ENCODE results near the gene FZR1.

FZR1 gene

DNA sequence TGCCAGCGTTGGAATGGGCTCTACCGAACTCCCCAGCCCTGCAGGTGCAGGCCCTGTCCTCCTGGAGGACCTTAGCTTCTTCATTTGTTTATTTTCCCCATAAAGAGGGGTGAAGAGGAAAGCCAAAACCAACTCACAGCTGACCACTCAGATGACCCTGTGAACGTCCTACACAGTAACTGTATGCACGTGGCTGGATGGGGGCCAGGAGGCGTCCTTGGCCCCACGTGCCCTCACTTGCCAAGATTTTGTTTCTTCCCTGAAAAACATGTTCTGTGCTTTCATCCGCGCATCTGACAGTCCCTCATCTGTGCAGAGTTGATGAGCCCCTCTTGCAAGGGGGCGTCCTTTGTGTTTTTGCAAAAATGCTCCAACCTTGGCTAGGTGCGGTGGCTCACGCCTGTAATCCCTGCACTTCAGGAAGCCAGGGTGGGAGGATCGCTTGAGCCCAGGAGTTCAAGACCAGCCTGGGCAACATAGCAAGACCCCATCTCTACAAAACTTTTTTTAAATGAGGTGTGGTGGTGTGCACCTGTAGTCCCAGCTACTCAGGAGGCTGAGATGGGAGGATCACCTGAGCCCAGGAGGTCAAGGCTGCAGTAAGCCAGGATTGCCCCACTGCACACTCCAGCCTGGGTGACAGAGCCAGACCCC lies 27.6 kb downstream of the FZR1 start:
- DNase-seq: no peak

DNA sequence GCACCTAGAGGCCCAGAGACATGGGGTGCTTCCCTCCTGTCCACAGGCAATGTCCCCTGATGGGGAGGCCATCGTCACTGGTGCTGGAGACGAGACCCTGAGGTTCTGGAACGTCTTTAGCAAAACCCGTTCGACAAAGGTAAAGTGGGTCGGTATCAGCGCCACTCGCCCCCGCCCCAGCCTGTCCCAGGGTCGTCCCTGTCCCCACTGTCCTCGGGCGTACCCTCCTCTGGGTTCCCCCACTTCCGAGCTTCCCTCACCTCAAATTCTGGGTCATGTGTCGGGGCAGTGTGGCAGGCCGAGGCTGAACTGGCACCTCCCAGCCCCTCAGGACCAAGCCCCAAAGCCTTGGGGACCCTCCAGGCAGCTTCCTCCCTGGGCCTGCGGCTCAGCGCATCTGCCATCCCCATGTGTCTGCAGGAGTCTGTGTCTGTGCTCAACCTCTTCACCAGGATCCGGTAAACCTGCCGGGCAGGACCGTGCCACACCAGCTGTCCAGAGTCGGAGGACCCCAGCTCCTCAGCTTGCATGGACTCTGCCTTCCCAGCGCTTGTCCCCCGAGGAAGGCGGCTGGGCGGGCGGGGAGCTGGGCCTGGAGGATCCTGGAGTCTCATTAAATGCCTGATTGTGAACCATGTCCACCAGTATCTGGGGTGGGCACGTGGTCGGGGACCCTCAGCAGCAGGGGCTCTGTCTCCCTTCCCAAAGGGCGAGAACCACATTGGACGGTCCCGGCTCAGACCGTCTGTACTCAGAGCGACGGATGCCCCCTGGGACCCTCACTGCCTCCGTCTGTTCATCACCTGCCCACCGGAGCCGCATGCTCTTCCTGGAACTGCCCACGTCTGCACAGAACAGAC lies 28.5 kb downstream of the FZR1 start:
- no peak for DNase-seq

DNA sequence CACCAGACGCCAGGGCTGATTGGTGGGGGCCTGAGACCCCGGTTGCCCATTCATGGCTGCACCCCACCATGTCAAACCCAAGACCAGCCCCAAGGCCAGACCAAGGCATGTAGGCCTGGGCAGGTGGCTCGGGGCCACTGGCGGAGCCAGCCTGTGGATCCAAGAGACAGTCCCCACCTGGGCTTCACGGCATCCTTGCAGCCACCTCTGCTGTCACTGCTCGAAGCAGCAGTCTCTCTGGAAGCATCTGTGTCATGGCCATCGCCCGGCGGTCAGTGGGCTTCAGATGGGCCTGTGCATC lies 29.1 kb downstream of the FZR1 start:
- no peak for DNase-seq

DNA sequence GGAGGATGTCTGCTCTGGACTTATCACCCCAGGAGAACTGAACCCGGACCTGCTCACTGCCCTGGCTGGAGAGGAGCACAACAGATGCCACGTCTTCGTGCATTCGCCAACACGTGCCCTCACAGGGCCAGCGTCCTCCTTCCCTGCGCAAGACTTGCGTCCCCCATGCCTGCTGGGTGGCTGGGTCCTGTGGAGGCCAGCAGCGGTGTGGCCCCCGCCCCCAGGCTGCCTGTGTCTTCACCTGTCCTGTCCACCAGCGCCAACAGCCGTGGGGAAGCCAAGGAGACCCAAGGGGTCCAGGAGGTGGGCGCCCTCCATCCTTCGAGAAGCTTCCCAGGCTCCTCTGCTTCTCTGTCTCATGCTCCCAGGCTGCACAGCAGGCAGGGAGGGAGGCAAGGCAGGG lies 29.5 kb downstream of the FZR1 start:
- DNase-seq: no peak

DNA sequence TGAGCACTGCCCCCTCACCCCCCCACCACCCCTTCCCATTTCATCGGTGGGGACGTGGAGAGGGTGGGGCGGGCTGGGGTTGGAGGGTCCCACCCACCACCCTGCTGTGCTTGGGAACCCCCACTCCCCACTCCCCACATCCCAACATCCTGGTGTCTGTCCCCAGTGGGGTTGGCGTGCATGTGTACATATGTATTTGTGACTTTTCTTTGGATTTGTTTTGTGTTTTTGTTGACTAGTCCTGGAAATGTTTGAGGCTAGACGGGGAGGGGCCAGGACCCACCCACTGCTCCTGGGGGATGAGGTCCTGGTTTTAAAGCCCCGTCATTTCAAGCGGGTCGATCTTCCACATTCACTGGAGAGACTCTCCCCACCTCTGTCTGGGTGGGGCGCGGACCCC lies 29.9 kb downstream of the FZR1 start:
- DNase-seq: no peak

DNA sequence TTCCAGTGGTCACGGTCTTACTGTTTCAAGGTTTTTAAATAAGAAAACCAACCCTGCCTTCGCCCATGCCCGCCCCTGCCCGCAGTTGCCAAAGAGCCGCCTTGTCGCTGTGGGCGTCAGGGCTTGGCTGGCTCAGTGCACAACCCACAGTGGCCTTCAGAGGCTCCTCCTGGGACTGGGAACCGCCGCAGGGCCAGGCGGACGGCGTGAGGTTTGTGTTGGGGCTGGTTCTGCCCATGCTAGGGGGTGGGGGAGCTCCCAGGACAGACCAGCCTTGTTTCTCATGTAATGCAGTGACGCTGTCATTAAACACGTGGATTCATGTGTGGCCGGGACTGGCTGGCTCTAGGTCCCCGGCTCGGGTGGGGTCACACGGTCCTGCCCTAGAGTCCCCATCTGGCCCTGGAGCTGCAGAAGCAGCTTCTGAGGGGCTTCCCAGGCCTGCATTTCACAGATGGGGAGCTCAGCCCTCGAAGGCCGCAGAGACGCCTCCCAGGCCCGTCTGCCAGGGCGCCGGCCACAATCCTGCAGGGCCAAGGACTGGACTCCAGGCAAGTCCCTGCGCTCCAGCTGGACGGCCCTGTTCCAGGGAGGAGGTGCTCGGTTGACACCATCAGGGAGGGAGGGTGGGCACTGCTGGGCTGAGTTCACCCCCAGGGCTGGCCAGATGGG lies 30.5 kb downstream of the FZR1 start:
- DNase-seq: no peak

DNA sequence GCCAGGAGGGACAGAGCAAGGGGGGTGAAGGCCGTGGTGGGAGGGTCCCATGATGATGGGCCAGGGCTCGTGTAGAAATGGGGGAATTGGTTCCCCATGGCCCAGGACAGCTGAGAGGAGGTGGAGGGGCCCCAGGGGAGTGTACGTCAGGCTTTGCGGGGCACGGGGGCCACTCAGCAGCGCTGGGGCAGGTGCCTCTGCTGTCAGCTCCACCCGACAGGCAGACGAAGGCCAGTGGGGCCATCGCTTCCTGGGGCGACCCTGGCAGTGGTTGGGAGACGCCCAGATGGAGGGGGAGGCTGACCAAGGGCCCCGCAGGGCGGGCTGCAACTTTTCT lies 31.0 kb downstream of the FZR1 start:
- no peak for DNase-seq

DNA sequence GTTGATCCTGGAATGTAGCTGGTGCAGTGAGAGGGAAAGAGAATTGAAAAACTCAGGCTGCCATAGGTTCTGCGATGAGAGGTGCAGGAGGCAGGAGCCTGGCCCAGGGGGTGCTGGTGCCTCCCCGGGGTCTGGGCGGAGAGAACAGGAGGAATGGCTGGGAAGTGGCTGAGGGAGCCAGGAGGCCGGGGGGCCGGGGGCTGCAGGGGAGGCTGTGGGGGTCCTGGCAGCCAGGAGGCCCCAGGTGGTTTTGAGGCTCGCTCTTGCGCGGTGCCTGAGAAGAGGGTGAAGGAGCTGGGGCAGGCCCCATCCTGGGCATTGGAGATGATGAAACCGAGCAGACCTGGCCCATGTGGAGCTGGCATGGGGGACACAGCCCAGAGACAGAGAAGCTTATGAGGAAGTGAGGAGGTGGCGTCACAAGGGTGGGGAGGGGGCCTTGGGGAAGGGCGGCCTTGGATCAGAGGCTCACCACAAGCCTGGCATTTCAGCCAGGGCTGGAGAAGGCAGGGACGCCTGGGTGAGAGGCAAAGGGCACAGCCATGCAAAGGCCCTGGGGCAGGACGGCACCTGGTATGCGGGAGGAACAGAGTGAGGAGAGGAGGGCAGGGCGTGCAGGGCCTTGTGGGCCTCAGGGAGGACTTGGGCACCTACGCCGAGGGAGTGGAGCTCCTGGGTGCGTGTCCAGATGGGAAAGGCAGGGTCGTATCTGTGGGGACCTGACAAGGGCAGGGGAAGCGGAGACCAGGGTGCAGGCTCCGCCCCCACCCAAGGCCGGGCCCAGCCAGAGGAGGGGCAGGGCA lies 31.5 kb downstream of the FZR1 start:
- DNase-seq: no peak

DNA sequence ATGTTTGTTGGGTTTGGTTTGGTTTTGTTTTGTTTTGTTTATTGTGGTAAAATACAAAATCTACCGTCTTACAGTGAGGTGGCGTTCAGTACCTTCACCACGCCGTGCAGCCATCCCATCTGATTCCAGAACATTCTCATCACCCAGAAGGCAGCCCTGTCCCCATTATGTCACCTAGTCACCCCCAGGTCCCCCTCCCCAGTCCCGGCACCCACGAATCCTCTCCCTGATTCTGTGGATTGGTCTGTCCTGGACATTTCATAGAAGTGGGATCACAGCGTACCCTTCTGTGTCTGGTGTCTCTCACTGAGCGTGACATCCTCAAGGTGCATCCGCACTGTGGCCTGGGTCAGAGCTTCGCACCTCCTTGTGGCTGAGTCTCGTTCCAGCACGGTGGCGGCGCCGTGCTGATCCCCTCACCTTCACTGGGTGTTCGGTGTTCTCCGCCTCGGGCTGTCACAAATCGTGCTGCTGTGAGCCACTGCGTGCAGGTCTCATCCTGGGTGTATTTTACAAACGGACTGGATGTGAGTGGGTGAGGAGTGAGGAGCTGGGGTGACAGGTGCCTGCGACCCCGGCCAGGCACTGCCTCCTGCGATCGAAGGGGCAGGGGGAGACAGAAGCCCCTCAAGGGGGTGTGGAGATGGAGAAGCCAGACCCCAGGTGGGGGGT lies 32.3 kb downstream of the FZR1 start:
- DNase-seq: no peak

DNA sequence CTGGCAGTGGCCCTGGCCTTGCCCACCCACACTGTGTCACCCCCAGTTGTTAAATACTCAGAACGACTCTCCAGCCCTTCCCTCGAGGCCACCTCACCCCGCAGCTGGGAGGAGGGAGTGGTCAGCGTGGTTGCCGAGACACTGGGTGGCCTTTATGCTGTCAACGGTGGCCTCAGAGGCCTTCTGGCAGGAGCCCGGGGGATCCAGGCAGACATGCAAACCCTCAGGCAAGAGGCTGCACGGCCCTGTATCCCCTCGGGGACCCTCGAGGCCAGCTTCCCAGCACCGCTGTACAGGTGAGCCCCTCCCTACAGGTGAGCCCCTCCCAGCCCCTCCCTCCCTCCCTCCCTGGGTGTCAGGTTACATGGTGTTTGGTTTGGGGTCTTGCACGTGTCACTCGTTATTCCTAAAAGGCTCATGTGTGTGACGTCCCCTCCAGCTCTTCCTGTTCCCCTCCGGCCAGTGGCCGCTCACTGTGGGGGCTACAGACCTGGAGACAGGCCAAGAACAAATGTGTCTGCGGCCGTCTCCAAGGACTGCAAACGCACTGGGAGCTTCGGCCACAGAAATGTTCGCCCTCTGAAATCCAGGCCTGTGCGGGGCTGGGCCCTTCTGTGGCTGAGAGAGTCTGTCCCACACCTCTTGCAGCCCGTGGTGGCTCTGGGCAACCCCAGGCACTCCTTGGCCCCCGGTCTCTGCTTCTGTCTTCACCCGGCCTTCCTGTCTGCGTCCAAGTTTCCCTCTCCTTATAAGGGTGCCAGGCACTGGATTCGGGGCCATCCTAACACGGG lies 33.0 kb downstream of the FZR1 start, which contains the start of gene TEKTIP1:
TEKTIP1 (plus strand) TSS at position 210 of the 791 bp plus-strand sequence; CDS start at position 214, 4 bp downstream.
- DNase-seq: no peak

DNA sequence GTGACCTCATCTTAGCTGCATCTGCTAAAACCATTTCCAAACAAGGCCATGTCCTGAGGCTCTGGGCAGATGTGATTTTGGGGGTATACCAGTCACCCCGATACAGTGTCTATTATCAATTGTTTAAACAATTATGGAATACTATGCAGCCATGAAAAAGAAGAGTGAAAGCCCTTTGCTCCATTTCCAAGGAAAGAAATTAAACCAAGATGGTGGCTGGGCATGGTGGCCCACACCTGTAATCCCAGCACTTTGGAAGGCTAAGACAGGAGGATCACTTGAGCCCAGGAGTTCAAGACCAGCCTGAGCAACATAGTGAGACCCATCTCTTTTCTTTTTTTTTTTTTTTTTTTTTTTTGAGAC lies 33.6 kb downstream of the FZR1 start:
- DNase-seq: no peak

DNA sequence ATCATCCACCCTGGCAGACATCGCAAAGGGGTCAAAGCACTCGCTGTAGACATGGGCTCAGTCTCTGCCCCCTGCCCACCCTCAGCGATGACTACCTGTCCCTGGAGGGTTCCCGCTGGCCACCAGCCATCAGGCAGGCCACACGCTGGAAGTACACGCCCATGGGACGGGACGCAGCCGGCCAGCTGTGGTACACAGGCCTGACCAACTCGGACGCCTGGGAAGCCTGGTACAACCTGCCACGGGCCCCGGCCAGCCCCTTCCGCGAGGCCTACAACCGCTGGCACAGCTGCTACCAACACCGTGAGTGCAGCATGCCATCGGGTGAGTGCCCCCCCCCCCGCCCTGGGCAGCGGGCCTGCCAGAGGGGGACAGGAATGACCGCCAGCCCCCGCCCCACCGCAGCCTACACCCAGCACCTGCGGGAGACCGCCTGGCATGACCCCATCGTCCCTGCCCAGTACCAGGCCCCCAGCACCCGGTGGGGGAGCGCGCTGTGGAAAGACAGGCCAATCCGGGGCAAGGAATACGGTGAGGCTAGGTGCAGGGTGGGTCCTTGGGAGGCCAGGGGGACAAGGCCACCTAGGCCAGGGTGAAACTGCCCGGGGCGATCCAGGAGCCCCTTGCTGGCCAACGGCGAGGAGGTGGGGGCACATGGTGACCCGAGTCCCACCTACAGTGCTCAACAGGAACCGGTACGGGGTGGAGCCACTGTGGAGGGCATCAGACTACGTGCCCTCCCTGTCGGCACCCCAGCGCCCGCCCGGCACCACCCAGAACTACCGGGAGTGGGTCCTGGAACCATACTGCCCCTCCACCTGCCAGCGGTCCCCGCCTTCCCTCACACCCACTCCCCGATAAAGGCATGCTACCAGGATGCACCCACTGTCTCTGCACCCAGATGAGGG lies 37.3 kb downstream of the FZR1 start:
- no peak for DNase-seq

DNA sequence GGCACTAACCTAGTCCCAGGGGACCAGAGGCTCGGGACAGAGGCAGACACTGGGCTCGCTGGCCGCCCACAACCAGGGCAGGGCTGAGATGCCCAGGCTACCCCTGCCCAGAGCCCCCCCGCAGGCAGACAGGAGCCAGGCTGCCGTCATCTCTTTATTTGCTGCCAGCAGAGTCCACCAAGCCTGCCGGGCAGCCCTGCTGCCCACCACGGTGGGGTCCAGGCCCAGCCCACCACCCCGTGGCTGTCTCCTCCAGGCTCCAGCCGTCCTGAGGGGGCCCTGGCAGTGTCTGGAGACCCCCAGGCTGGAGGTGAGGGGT lies 37.9 kb downstream of the FZR1 start:
- DNase-seq: no peak

DNA sequence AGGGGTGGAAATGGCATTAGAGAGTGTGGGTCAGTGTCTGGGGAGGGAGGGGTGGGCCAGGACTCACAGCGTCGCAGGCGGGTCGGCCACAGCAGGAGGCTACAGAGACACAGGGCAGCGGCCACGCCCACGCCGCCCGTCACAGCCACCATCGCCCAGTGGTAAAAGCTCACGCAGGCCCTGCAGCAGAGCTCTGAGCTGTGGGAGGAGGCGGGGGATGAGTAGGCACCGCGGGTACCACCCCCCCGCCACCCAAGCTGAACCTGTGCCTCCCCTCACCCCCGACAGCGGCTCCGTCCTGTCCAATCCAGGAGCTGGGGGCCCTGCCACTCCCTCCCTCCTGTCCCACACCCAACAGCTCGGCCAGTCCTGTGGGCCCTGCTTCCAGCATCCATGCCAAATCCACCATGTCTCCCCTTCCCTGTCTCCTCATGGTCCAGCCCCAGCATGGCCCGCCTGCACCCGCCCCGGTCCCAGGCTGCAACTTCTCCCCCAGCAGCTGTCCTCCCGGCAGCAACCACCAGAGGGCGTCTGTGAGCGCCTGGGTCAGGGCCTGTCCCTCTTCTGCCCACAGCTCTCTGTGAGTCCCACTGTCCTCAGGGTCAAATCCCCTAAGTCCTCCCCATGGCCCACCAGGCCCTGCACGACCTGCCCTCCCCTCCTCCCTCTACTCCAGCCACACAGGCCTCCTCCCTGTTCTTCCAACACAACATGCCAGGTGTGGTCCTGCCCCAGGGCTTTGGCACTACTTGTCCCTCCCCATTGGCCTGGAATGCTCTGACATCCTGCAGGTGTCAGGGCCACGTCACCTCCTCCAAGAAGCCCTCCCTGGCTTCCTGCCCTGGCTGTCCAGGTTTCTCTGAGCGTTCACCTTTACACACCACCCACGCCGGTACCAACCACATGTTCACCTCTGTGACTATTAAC lies 38.9 kb downstream of the FZR1 start:
- DNase-seq: peak; percentile 77

DNA sequence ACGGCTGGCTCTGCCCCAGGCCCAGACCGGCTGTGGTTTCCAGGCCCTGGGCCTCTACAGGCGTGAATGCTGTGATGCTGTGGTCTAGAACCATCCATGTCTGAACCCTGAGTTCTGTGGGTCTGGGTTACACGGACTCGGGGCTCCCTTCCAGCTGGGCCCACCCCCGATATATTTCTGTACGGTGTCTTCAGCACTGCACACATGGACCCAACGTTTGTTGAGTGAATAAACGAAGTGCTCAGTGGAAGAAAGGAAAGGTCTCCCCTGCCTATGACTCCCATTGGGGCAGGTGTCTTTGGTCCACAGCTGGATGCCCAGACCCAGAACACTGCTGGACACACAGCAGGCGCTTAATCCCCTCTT lies 39.5 kb downstream of the FZR1 start:
- DNase-seq: no peak

DNA sequence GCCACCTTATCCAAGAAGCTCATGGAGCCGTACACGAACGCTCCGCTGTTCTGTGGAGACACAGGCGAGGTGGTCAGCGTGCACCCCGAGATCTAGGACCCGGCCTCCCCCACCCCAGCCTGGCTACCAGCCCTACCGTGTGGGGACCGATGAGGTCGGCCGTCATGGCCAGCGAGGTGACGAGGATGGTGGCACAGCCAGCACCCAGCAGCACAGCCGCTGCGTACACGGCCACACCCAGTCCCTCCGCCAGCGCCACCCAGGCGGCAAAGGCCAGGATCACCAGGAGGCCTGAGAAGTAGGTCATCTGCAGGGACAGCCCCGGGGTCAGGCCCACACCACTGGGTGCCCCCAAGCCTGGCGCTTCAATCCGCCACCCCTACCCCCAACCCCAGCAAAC lies 40.0 kb downstream of the FZR1 start:
- no peak for DNase-seq

DNA sequence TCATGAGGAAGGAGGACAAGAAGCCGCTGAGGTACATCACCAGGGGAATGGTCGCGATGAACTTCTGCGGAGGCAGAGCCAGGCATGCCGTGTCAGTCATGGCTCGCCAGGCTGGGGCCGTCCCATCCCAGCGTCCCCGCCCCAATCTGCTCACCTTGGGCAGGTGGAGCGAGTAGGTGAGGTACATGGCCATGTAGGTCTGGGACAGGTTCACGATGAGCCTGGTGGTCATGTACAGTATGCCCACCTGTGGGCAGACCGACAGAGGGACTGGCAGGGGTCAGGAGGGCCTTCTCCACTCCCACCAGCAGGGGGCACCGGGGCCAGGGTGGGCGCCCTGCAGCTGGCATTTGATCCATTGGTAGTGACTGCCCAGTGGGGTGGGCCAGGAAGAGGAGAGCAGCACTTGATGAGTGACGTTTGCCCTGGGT lies 41.2 kb downstream of the FZR1 start:
- no peak for DNase-seq

DNA sequence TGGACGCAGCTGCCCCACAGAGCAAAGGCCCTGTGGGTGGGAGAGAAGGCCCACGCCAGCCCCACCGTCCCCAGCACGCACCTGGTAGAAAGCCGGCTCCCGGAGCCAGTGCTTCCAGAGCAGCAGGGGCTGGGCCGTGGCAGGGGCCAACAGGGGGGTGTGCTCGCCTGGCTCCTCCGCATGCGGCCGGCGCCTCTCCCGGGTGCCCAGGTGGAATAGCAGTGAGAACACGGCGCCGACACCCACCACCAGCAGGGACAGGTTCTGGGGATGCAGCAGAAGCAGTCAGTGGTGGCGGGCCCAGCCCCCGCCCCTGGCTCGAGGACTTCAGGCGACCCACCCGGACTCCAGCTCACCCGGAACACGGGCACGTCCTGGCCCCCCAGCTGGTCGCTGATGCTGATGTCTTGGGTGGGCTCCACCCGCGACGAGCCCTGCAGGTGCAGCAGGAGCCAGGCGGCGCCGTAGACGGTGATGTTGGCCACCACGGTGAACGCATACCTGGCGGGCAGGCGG lies 41.7 kb downstream of the FZR1 start:
- no peak for DNase-seq

DNA sequence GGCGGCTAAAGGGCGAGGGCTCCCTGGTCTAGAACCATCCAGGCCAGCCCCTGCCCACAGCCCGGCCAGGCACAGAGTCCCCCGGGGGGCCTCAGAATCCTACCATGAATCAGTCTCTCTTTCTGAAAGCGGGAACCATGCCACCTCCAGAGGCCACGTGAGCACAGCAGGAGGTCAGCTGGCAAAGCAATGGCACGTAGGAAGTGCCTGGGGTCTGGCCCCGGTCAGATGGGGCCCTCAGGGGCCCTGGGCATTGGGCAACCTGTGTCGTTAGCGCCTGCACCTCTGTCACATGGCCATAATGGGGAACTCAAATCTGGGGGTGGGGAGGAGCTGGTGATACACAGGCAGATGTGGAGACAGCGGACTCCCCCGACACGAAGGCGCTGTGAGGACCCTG lies 42.5 kb downstream of the FZR1 start:
- DNase-seq: no peak

DNA sequence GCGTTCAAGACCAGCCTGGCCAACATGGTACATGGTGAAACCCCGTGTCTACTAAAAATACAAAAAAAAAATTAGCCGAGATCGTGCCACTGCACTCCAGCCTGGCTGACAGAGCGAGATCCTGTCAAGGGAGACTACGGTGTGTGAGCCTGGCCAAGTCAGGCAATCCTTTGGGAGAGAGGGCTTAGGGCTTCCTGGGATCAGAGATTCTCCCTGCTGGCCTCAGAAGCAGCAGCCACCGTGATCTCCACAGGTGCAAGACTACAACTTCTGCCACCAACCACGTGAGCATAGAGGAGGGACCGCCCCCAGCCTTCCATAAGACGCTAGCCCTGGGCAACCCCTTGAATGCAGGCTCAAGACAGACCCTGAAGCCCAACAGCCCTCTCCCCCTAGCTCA lies 43.7 kb downstream of the FZR1 start:
- no peak for DNase-seq

All from stimulated activated CD4-positive, alpha-beta T cell treated with anti-CD3 and anti-CD28 coated beads, Interleukin-12 subunit alpha, Interleukin-12 subunit beta, amount 100 ng/mL, for 4 hours (primary cell).